Right atrium auricular region (tissue), 2 donors: ENCODE results near the gene ZC3H13. TPM values are rescaled to one million over a fixed set of nuclear protein-coding genes. Genes with fewer than 3 reads are reported as not detected.

ENCODE experiments used
- DNase-seq: peaks from one replicate; pipeline ENCODE4 v3.0.0-alpha.2; 2019; ENCODE audit warnings: low spot score
- H3K27ac ChIP-seq, 2 donors: fragments of 200-600 bp; sonication (generic); 1 replicate in 1 of 2; 2 replicates in 1 of 2; pipeline ENCODE4 v1.5.1; 2016 to 2019
- H3K27me3 ChIP-seq, 2 donors: fragments of 200-600 bp; sonication (generic); one replicate each; pipeline versions ENCODE4 v1.5.1 to v1.6.0; 2017 to 2019
- H3K36me3 ChIP-seq: fragments of 200-600 bp; sonication (generic); one replicate; pipeline ENCODE4 v1.5.1; 2016
- H3K4me1 ChIP-seq, 2 donors: fragments of 200-600 bp; sonication (generic); one replicate each; pipeline versions ENCODE4 v1.5.1 to v1.6.0; 2017 to 2019
- H3K4me3 ChIP-seq, 2 donors: fragments of 200-600 bp; sonication (generic); 1 replicate in 1 of 2; 2 replicates in 1 of 2; pipeline ENCODE4 v1.5.1; 2017 to 2019; ENCODE audit warnings: mild to moderate bottlenecking in 1 of 2, moderate library complexity in 1 of 2
- H3K9me3 ChIP-seq, 2 donors: fragments of 200-600 bp; sonication (generic); one replicate each; pipeline ENCODE4 v1.5.1; 2019
- CTCF ChIP-seq, 2 donors: fragments of 200-600 bp; sonication (generic); IDR thresholded peaks; one replicate each; pipeline ENCODE4 v1.5.1; 2019; ENCODE audit warnings: antibody characterized with exemption in 2 of 2
- total RNA-seq, 2 donors: library from RNA; depleted of rRNA; stranded (reverse); fragments of >200 nt; gene quantifications; one replicate each; pipeline ENCODE4 v1.1.0, GENCODE V29; 2016

Gene ZC3H13
- total RNA-seq, 2 donors from 2014 or later = 18.2 to 21.0 TPM

DNA sequence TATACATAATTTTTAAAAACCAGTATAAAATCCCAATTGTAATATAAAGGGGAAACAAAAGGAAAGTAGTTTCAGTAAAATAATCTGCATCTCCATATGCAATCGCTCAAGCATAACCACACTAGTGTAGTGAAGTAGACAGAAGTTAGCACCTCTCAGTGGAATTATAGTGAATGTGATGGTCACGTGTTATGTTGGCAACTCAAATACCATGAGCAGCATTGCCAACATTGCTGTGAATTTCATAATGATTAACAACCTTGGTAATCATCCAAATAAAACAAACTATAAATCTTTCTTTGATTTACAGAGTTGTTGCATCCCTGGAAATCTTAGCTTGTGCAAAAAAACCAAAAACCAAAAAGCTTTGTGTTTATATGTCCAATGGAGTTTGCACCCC lies 123.7 kb downstream of the ZC3H13 start:
- H3K4me1 ChIP-seq = no peaks in the 10 kb centered on the region
- H3K9me3 ChIP-seq = no peaks in the 10 kb centered on the region
- TF ChIP-seq CTCF (IDR thresholded peaks at IDR 0.05) = no peak
- H3K27ac ChIP-seq = no peak overlapping the region
- H3K4me3 ChIP-seq = no peak overlapping the region
- H3K36me3 ChIP-seq = no peaks in the 10 kb centered on the region
- H3K27me3 ChIP-seq = no peaks in the 10 kb centered on the region
- no peak for DNase-seq

- no peaks in the 10 kb centered on the region for H3K36me3 ChIP-seq
- no peak for DNase-seq
- H3K9me3 ChIP-seq = no peaks in the 10 kb centered on the region
- no peak for TF ChIP-seq CTCF (IDR thresholded peaks at IDR 0.05)
- H3K4me1 ChIP-seq = no peaks in the 10 kb centered on the region
- H3K27me3 ChIP-seq = no peaks in the 10 kb centered on the region
- H3K27ac ChIP-seq = no peak overlapping the region
- H3K4me3 ChIP-seq = no peak overlapping the region
These were observed 124.4 kb downstream of the ZC3H13 start for GRCh38 chr13:45928176-45928575.

- H3K36me3 ChIP-seq = no peaks in the 10 kb centered on the region
- H3K4me1 ChIP-seq = no peaks in the 10 kb centered on the region
- no peak for DNase-seq
- H3K27me3 ChIP-seq = no peaks in the 10 kb centered on the region
- H3K27ac ChIP-seq = no peak overlapping the region
- no peak for TF ChIP-seq CTCF (IDR thresholded peaks at IDR 0.05)
- no peaks in the 10 kb centered on the region for H3K9me3 ChIP-seq
- no peak overlapping the region for H3K4me3 ChIP-seq
These were observed 125.8 kb downstream of the ZC3H13 start for GRCh38 chr13:45926741-45927140.

GRCh38 chr13:45925151-45925550 lies 127.4 kb downstream of the ZC3H13 start:
- Histone ChIP-seq H3K27ac (no peak overlapping the region), H3K9me3 (no peaks in the 10 kb centered on the region), H3K36me3 (no peaks in the 10 kb centered on the region), H3K4me1 (no peaks in the 10 kb centered on the region), H3K4me3 (no peak overlapping the region), H3K27me3 (no peaks in the 10 kb centered on the region)
- peak; percentile 38 for DNase-seq
- no peak for TF ChIP-seq CTCF (IDR thresholded peaks at IDR 0.05)

DNA sequence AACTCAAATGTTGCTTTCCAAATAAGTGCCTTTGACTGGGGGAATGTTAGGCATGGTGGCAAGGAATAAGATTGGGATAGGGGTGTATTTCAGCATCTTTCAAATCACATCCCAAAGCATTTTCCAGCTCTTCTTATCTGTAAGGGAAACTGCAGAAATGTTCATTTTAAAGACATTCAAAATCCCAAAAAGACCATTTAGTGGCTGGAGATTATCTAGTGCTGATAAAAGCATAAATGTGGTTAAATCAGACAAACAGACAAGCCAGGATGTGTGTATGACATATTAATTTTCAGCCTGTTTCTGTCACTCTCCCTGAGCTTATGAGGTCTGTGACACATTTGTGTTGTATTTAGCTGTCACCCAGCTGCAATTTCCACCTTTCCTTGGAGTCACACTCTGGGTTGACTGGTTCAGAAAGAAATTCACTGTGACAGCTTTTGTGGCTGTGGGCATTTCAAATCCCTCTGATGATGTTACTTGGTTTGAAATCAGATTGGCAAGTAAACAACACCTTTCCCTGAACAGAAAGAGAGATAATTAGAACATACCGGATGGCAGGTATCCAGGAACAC lies 131.3 kb downstream of the ZC3H13 start:
- no peak for DNase-seq
- Histone ChIP-seq H3K4me1 (no peaks in the 10 kb centered on the region), H3K9me3 (no peaks in the 10 kb centered on the region), H3K27ac (no peak overlapping the region), H3K27me3 (no peaks in the 10 kb centered on the region), H3K4me3 (no peak overlapping the region), H3K36me3 (no peaks in the 10 kb centered on the region)
- TF ChIP-seq CTCF (IDR thresholded peaks at IDR 0.05) = no peak

- DNase-seq = no peak
- TF ChIP-seq CTCF (IDR thresholded peaks at IDR 0.05) = no peak
- Histone ChIP-seq H3K4me3 (no peak overlapping the region), H3K27ac (no peak overlapping the region), H3K27me3 (no peaks in the 10 kb centered on the region), H3K9me3 (no peaks in the 10 kb centered on the region), H3K36me3 (no peaks in the 10 kb centered on the region), H3K4me1 (no peaks in the 10 kb centered on the region)
These were observed 133.9 kb downstream of the ZC3H13 start for GRCh38 chr13:45918597-45918996.
